HPDE6-E6E7 (cell line): Measurements from ENCODE around the gene SLFNL1.
A peak's percentile ranks its signal among the peaks of the same experiment; 100 is the strongest.

Experiments used
- DNase-seq: peaks from one replicate; pipeline ENCODE4 v3.0.0; 2011; ENCODE audit warnings: missing footprints; ENCODE audit errors: extremely low spot score

The SLFNL1 gene

DNA sequence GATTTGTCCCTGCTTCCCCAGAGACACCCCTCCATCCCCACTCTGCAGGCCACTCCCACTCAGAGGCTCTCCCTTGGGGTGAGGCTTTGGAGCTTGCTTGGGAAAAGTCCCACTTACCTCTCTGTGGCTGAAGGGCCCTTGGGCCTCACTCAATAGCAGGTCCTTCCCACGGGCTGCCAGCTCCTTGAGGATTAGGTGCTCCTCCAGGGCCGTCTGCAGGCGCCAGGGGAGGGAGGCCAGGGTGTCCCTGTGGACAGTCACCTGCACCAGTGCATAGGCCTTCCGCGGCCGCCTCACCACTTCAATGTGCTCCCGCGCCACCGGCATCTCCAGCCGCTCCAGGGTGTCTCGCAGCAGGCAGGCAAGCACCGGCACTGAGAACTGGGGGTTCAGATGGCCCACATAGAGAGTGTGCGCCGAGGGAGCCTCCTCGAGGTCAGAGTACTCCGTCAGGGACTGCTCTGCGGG, 1.4 kb downstream of the SLFNL1 start:
- DNase-seq, result no peak

DNA sequence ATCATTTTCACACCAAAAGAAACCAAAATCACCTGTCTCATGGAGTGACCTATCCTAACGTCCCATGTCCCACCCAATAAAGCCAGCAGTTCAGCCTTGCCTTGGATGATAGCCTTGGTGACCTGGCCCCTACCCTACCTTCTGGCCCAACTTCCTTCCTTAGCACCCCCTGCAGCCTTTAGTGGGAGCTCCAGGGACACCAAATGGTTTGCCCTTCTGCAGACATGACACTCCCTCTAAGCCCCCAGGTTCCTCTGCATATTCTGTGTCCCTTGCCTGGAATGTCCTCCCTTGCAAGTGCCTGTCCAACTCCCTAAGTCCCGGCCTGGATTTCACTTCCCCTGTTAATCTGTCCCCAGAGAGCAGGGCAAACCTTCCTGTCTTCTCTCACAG, 2.2 kb downstream of the SLFNL1 start:
- no peak for DNase-seq

DNA sequence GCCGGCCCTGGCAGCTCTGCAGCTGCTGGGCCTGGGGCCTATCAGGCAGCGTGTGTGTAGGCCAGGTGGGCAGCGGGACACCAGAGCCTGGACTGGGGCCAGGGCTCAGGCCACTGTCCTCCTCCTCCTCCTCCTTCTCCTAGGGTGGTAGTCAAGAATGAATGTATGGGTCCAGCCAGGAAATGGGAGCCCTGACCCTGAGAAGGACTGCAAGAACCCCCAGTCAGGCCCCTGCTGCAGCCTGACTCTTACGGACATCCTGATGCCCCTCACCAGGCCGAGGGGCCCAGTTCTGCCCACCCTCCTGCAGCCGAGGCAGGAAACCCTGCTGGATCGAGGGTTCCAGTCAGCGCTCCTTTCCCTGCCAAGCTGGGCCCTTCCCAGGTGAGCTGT, 3.5 kb downstream of the SLFNL1 start:
- DNase-seq, result no peak

DNA sequence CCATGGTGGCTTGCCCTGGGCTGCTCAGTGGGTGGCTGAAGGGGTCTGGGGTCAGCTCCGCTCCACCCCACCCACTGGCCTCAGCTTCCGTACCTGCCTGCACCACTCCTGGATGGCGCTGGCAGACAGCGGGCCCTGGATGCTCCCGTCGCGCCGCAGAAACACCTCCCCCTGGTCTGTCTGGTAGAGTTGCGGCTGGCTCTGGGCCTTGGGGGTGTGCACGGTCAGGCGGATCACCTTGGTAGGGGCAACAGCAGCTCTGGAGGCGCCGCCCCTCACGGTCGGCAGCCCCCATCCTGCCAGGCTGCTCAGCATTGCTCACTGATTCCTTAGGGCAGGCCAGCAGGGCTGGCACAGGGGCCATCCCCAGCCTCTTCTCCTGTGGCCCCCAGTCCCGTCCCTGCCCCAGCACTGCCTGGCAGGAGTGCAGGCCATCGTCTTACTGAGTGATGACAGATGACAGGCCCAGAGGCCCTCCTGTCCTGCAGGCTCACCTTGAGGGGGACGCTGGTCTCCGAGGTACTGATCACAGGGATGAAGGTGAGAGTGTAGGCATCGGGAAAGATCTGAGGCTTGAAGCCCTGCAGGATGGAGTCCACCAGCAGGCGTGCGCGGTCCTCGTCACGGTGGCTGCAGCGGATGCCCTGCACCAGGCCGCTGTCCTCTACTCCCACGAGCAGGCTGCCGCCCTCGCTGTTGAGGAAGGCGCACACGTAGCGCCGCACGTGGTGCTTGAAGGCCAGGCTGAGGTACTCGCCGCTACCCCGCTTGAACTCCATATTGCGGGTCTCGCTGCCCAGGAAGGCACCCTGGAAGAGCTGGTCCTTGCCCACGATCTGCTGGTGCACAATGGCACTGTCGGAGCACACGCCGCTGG, 4.1 kb downstream of the SLFNL1 start:
- no peak for DNase-seq

DNA sequence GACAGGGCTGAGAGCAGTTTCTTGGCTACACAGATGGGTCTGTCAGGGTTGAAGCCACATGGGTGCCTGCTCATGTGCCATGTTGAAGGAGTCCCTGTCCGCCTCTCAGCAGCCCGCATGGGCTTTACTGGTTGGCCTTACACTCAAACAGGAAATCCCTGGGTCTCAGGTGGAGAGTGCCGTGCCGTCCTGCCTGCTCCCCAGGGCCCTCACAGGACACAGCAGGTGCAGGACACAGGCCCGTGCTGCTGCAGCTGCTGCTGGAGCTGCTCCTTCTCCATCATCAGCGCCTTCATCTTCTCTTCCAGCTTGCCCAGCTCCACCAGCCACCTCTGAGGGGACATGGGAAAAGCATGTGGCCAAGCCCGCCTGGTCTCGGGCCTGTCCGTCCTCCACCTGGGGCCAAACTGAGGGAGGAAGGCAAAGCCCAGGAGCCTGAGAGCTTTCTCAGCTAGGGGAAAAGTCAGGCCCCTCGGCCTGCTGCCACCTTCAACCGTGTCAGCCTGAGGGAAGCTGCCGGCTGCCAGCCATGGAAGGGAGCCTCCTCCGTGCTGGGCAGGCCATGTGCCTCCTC, 5.5 kb downstream of the SLFNL1 start:
- no peak for DNase-seq

DNA sequence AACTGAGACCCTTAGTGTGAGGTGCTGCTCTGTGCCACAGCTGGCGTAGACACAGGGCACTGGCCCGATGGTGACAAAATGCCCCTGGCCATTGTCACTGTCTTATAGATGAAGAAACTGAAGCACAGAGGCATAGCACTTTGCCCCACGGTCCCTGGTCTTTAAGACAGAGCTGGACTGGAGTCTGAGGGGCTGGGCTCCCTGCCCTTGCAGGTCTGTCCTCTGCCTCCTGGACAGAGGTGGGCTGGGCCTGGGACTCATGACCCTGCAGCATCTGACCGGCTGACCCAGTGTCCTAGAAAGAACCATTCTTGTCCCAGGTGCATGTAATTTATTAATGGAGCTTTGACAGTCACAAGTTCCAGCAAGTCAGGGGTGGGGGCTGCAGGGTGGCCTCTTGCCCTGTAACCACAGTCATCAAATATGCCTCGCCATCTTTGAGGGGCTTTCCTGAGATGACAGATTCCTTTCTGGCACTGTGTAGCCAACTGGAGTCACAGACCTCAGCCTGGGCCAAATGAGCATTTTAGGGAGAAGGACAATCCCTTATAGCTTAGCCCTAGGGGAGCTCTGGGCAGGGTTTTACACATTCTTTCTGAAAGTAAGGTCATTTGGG, 6.1 kb downstream of the SLFNL1 start:
- no peak for DNase-seq

DNA sequence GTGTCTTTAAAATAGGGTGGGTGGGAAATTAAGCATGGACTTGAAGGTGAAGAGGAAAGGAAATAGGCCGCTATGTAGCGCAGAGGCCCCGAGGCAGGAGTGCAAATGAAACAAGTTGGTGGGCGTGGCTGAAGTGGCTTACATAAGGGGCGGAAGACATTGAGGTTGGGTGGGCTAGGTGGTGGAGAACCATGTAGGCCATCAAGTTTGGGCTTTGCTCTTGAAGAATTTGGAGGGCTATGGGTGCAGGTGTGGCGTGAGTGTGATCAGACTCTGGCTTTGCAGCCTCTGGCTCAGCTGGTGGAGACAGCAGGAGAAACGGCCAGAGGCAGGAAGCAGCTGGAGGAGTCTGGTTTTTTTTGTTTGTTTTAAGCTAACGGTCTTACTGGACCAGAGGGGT, 6.7 kb downstream of the SLFNL1 start:
- no peak for DNase-seq

DNA sequence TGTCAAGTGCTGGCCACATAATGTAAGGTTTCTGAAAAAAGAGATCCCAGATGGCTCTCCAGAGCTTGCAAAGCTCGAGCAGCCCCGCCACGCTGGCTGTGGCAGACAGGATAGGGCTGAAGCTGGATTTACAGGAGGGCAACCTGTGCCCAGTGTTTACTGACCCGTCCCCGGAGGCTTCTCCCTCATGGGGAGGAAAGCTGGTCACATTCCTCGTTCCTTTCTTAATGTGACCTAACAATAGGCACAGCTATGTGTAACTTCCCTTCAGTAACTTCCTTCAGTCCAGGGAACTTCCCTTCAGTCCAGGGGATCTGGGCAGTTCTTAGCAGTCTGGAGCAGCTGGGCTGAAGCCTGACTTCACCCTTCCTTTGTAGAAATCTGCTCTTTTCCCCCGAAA, 7.7 kb downstream of the SLFNL1 start:
- no peak for DNase-seq

DNA sequence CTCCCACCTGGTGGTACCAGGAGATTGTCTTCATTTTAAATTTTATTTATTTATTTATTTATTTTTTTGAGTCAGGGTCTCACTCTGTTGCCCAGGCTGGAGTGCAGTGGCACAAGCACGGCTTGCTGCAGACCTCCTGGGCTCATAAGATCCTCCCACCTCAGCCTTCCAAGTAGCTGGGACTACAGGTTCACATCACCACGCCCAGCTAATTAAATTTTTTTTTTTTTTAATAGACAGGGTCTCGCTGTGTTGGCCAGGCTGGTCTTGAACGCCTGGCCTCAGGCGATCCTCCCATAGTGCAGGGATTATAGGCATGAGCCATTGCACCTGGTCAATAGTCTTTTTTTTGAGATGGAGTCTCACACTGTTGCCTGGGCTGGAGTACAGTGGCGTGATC, 8.5 kb downstream of the SLFNL1 start:
- no peak for DNase-seq

DNA sequence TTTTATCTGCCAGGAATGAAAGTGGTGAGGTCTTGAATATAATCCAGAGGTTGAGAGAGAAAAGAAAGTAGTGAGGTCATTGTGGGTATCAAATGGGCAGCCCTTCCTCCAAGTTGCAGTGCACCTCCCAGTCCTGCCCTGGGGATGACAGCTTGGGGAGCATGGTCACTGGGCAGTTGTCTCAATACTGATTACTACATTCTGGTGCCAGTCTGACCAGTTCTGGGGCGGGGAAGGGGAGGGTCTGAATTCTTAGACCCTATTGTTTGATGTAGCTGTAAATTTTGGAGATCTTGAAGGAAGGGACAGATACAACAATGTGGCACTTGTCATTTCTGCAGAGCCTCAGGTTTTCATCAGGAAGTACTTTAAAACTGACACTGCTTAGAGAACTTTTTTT, 11.2 kb downstream of the SLFNL1 start:
- DNase-seq, result no peak

DNA sequence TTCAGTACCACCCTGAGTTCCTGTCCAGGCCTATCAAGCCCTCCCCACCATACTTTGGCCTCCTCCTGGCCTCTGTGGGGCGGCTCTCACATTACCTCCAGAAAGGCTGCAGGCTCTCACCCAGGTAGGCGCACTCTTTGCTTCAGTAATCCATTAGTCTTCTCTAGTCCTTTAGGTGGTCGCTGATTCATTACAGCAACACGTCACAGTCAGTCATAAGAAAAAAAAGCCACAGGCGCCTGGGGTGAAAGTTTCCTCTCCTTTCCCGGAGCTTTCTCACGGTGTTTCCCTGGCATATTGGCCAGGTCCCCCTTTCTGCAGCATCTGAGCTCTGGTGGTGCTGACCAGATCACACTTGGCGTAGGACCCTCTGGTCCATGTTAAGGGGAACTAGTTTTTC, 12.1 kb downstream of the SLFNL1 start:
- no peak for DNase-seq

DNA sequence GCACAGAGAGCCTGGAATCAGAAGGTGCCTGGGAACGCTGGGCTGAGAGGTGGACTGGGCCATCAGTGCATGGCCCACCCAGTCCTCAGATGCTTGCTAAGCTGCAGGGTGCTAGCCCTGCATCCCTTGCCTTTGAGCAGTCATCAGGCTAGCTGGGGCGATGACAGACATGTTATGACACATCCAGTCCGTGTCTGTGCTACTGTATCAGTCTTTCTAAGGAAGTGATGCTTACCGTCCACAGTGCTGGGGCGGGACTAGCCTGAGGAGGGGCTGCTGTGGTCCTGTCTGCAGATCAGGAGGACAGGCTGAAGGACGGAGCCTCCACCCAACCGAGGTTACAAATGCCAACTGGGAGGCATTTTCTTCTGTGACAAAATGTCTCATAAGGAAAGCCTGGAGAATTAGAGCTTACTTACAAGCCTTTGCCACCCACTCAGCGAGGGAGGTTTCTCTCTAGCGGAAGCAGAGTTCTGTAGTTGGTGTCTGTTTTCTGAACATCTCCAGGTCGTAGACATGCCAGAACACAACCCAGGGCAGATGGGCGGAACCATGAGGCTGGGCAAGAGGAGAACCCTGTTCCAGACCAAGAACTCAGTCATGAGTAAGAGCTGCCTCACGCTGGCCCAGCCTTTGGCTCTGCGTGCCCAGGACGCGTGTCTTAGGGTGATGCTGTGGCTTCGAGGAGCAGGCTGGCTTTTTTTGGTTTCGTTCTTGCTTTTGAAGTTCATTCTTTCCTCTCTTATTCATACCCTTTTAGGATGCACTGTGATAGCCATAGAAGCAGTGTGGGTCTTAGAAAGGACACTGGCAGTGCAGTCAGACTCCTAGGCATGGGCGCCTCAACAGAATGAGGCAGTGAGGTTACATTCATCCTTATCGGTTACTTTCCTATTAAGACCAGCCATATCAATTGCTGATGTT, 14.3 kb downstream of the SLFNL1 start:
- peak; percentile 96 for DNase-seq

DNA sequence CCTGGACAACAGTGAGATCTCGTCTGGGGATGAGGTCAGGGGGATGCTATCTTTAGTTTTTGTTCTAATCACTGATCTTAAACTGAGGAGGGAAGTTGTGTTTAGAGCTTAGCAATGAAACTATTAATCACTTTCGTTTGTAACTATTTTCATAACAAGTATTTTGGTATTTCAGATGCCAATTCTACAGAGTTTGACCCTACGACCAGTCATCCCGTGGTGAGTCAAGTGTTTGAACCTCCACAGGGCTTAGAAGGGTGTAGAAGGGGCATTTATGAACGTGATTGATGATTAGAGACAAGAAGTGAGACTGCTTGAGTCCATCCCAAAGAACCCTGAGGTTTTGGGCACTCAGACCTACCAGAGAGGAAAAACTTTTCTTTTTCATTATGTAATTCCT, 15.6 kb downstream of the SLFNL1 start:
- no peak for DNase-seq

DNA sequence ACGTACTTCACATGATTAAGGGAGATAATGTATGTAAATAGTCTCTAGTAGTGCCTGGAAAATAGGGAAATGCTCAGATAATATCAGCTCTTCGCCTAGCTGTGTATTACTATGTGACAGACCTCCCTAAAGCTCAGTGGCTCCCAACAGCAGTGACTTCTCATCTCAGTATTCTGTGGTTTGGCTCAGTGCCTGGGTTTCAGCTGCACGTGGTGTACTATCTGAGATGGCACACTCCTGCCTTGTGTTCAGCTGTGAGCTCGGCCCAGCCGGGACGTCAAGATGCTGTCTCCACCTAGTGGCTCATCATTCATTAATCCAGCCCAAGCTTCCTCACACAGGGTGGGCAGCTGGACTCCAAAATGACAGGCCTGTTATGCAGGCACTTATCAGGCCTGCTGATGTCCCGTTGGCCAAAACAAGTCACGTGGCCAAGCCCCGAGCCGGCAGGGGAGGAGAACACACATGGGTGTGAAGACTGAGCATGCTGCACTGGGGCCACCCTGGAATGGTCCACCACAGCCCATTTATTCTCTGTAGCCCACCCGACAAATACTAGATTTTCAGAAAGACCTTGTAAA, 17.8 kb downstream of the SLFNL1 start:
- DNase-seq, result peak; percentile 97

DNA sequence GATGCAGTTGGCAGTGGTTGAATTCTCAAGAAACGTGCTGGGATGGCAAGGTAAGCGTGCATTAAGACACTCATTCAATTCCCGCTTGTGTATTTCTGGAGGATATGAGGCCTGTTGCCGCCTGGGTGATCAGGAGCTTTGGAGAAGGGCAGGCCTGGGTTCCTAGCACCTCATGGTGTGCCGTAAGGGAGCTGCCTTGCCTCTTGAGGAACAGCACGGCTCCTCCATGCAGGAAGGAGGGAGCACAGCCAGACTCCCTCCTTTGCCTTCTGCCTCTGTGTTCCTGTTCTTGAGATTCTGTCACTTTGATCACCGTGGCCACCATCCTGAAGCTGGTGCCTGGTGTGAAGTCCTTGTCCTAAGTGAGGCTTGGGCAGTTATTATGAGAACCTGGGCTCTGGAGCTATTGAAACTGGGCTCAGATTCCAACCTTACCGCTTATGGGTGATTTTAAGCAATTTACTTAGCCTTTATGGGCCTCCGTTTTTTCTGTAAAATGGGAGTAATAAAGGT, 18.3 kb downstream of the SLFNL1 start:
- no peak for DNase-seq

DNA sequence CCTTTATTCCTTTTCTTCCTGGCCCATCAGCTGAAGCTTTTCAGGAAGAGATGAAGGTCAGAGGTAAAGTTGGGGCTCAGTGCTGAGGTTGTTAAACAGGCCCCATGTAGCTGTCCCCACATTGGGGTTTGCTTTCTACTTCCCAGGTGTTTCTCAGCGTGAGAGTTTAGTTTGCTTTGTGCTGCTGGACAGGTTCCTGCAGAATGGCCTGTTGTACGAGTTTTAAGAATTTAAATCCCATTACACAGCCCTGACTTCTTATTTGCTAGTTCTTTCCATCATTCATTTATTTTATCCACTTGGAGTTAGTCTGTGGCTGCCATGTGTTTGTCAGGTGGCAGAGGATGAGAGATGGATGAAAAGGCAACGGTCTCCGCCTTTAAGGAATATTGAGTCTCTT, 22.9 kb downstream of the SLFNL1 start:
- no peak for DNase-seq

DNA sequence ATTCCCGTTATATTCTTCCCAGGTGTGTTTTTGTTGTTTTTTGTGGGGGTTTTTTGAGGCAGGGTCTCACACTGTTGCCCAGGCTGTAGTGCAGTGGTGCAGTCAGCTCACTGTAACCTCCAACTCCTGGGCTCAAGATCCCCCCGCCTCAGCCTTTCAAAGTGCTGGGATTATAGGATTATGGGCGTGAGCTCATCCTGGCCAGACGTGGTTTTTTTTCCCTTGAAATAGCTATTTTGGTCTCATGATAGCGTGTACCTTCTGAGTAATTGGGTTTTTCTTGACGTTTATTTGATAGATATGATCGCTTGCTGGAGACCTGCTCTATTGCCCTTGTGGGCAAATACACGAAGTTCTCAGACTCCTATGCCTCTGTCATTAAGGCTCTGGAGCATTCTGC, 24.4 kb downstream of the SLFNL1 start:
- no peak for DNase-seq

DNA sequence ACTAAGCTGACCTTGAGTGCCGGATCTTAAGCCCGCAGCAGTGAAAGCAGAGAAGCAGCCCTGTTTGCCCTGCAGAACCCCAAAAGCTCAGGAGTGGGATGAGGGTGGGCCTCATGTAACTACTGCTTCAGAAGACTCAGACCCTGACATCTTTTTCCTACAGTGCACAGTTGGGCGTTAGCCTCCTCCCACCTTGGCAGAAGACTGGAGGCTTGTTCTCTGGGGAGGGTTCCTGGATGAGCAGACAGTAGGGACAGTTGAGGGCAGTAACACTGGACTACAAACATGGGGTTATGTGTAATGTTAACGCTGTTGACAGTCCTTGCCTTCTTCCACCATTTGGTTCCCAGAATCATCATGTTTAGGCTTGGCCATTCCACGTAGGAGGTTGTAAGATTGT, 32.5 kb downstream of the SLFNL1 start:
- DNase-seq, result no peak

DNA sequence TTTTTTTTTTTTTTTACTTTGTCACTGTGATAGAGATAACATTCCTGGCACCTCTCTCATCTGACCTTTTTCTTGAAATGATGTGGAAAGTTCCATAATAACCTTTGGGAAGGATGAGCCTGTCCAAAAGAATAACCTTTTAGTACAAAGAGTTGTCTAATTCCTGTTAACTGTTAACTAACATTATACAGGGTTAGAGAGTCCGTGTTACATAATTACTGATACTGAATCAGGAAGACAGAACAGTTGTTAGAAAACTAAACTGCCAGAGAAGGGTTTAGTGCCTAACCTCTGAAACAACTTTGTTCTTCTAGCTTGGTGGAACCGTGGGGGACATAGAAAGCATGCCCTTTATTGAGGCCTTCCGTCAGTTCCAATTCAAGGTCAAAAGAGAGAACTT, 33.2 kb downstream of the SLFNL1 start:
- DNase-seq, result no peak

DNA sequence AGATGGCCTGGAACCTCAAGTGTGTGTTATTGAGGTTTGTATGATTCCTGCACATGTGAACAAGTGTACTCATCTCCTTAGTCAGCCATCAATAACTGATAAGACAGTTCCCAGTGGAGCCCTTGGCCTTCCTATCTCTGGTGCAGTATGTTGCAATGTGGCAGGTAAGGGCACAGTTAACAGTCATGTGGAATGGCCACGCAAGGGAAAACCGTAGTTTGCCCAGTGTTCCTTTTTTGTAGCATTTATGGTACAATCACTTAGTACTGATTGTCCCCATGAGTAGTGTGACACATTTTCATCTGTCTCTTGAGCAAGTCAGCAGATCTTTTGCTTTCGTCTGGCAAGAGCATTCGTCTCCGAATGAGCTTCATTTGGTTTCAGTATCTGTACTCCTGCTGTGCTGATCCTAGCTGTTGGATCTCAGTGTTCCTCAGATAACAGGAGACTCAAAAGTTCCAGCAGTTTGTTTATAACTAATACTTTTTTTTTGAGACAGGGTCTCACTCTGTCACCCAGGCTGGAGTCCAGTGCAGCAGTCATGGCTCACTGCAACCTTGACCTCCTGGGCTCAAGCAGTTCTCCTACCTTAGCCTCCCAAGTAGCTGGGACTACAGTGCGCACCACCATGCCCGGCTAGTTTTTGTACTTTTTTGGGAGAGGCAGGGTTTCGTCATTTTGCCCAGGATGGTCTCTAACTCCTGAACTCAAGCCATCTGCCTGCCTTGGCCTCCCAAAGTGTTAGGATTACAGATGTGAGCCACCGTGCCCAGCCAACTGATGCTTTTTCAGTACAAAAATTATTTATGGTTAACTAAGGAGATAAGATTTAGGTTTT, 33.9 kb downstream of the SLFNL1 start:
- DNase-seq, result no peak

DNA sequence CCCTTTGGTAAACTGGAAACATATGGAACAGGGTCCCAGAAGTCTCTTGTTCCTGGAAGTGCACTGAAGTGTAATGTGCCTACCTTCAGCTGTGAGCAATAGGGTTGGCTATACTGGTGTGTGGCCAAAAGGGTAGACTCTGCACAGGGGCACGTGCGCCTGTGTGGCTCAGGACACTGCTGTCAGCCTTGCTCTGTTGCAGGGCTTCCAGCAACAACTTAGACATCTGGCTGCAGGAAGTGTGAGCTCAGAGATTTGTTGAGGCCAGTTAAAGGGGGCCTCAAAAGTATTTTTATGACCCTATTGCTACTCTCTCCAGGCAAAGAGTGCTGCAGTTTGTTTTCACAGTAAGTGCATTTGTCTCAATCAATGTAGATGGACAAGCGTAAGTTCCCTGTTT, 34.6 kb downstream of the SLFNL1 start:
- DNase-seq, result no peak
